Mesendoderm (in vitro differentiated cells): Measurements from ENCODE around the gene B3GNT4.

Source experiments
- DNase-seq: peaks from one replicate; pipeline ENCODE4 v3.0.0; 2013
- H2AK5ac ChIP-seq: 2 replicates; pipeline ENCODE4 v1.6.1; 2013; ENCODE audit warnings: low read length, inconsistent platforms
- H2BK120ac ChIP-seq: 2 replicates; pipeline ENCODE4 v1.6.1; 2013; ENCODE audit warnings: low read depth, mild to moderate bottlenecking, low read length, moderate library complexity, mixed read lengths
- H2BK15ac ChIP-seq: replicated peaks from 2 replicates; pipeline ENCODE4 v1.6.1; 2013; ENCODE audit warnings: low read depth, mild to moderate bottlenecking, moderate library complexity
- H2BK5ac ChIP-seq: 2 replicates; pipeline ENCODE4 v1.6.1; 2013; ENCODE audit warnings: low read length, inconsistent platforms
- H3K18ac ChIP-seq: 2 replicates; pipeline ENCODE4 v1.6.1; 2013; ENCODE audit warnings: mild to moderate bottlenecking, low read length, mixed read lengths
- H3K23ac ChIP-seq: one replicate; pipeline ENCODE4 v1.6.1; 2013; ENCODE audit warnings: low read length
- H3K27ac ChIP-seq: 2 replicates; pipeline ENCODE4 v1.5.1; 2013; ENCODE audit warnings: low read depth, mild to moderate bottlenecking, inconsistent platforms, low read length, moderate library complexity
- H3K27me3 ChIP-seq: 2 replicates; pipeline ENCODE4 v1.6.1; 2013; ENCODE audit warnings: low read length, control low read depth, mild to moderate bottlenecking, inconsistent platforms; ENCODE audit not compliant: insufficient read depth, poor library complexity
- H3K36me3 ChIP-seq: 2 replicates; pipeline ENCODE4 v1.6.1; 2013; ENCODE audit warnings: low read length, inconsistent platforms; ENCODE audit not compliant: control insufficient read depth, insufficient read depth
- H3K4ac ChIP-seq: one replicate; pipeline ENCODE4 v1.6.1; 2013; ENCODE audit warnings: low read depth, mild to moderate bottlenecking, low read length, moderate library complexity
- H3K4me1 ChIP-seq: 2 replicates; pipeline ENCODE4 v1.6.1; 2013; ENCODE audit warnings: low read depth, low read length, inconsistent platforms; ENCODE audit not compliant: control insufficient read depth
- H3K4me2 ChIP-seq: 2 replicates; pipeline ENCODE4 v1.6.1; 2013; ENCODE audit warnings: low read length
- H3K4me3 ChIP-seq: 2 replicates; pipeline ENCODE4 v1.5.1; 2013; ENCODE audit warnings: mild to moderate bottlenecking, low read length
- H3K56ac ChIP-seq: one replicate; pipeline ENCODE4 v1.6.1; 2013; ENCODE audit warnings: low read length
- H3K79me1 ChIP-seq: 2 replicates; pipeline ENCODE4 v1.6.1; 2013; ENCODE audit warnings: low read length, inconsistent platforms
- H3K79me2 ChIP-seq: 2 replicates; pipeline ENCODE4 v1.6.1; 2013; ENCODE audit warnings: mild to moderate bottlenecking, low read length; ENCODE audit not compliant: control insufficient read depth, insufficient read depth
- H3K9ac ChIP-seq: 2 replicates; pipeline ENCODE4 v1.6.1; 2013; ENCODE audit warnings: low read length, inconsistent platforms
- H4K5ac ChIP-seq: one replicate; pipeline ENCODE4 v1.6.1; 2013; ENCODE audit warnings: low read length
- H4K8ac ChIP-seq: one replicate; pipeline ENCODE4 v1.6.1; 2013; ENCODE audit warnings: low read depth, mild to moderate bottlenecking, control low read depth, low read length, moderate library complexity
- WGBS: extraction: QIAGEN DNeasy Blood & Tissue Kit; methylation state at CpG from one replicate; pipeline ENCODE4 v1.1.7; 2013; ENCODE audit warnings: low lambda C conversion rate, missing lambda C conversion rate; ENCODE audit not compliant: insufficient coverage; ENCODE audit errors: extremely low coverage; 5-methylcytosine and 5-hydroxymethylcytosine counted together

Gene B3GNT4

GRCh38 chr12:122183588-122183940 is 19.9 kb upstream of the B3GNT4 start:
- no CpG with 5 or more reads among the region's 10 CpGs for WGBS
- Histone ChIP-seq H3K4me1 (no peaks in the 10 kb centered on the region), H2BK120ac (no peak overlapping the region), H3K36me3 (no peaks in the 10 kb centered on the region), H4K8ac (no peak overlapping the region), H3K18ac (peak overlapping the region; percentile 54), H2BK15ac (no peak overlapping the region), H2AK5ac (no peak overlapping the region), H3K4me2 (no peak overlapping the region), H3K4me3 (no peak overlapping the region), H3K9ac (no peak overlapping the region), H3K79me2 (no peaks in the 10 kb centered on the region), H3K4ac (no peak overlapping the region), H3K56ac (peak overlapping the region; percentile 73), H3K27me3 (peaks cover 3% of the 10 kb centered on the region), H4K5ac (no peak overlapping the region), H3K79me1 (no peaks in the 10 kb centered on the region), H3K27ac (no peak overlapping the region), H2BK5ac (no peak overlapping the region), H3K23ac (no peak overlapping the region)
- DNase-seq: no peak

- no peak overlapping the region for H2AK5ac ChIP-seq
- no peak overlapping the region for H3K23ac ChIP-seq
- no peak overlapping the region for H3K4ac ChIP-seq
- no peak overlapping the region for H4K5ac ChIP-seq
- no peak overlapping the region for H3K18ac ChIP-seq
- no peak overlapping the region for H4K8ac ChIP-seq
- H3K56ac ChIP-seq: no peak overlapping the region
- no peak overlapping the region for H3K27ac ChIP-seq
- H3K27me3 ChIP-seq: peaks cover 3% of the 10 kb centered on the region
- H3K4me2 ChIP-seq: no peak overlapping the region
- H2BK5ac ChIP-seq: no peak overlapping the region
- no peak overlapping the region for H2BK15ac ChIP-seq
- no peak for DNase-seq
- H3K79me2 ChIP-seq: no peaks in the 10 kb centered on the region
- no peak overlapping the region for H2BK120ac ChIP-seq
- H3K4me3 ChIP-seq: no peak overlapping the region
- no peaks in the 10 kb centered on the region for H3K4me1 ChIP-seq
- H3K36me3 ChIP-seq: no peaks in the 10 kb centered on the region
- no CpG with 5 or more reads among the region's 18 CpGs for WGBS
- H3K9ac ChIP-seq: no peak overlapping the region
- H3K79me1 ChIP-seq: no peaks in the 10 kb centered on the region
Measured at GRCh38 chr12:122184517-122184916, 19.0 kb upstream of the B3GNT4 start.

GRCh38 chr12:122185079-122185478 is 18.4 kb upstream of the B3GNT4 start:
- no CpG with 5 or more reads among the region's 7 CpGs for WGBS

GRCh38 chr12:122185494-122186082 is 17.9 kb upstream of the B3GNT4 start:
- no CpG with 5 or more reads among the region's 10 CpGs for WGBS
- H3K56ac ChIP-seq: no peak overlapping the region
- DNase-seq: no peak

More at GRCh38 chr12:122185079-122185478, 18.4 kb upstream of the B3GNT4 start:
- no peak overlapping the region for H3K56ac ChIP-seq
- H3K27ac ChIP-seq: no peak overlapping the region
- H3K4me3 ChIP-seq: no peak overlapping the region
- H3K23ac ChIP-seq: no peak overlapping the region
- no peaks in the 10 kb centered on the region for H3K79me1 ChIP-seq
- no peak overlapping the region for H4K8ac ChIP-seq
- no peaks in the 10 kb centered on the region for H3K79me2 ChIP-seq
- no peak overlapping the region for H3K4me2 ChIP-seq
- H3K36me3 ChIP-seq: no peaks in the 10 kb centered on the region
- no peak overlapping the region for H3K9ac ChIP-seq
- DNase-seq: no peak
- H3K4me1 ChIP-seq: no peaks in the 10 kb centered on the region
- H2BK15ac ChIP-seq: no peak overlapping the region
- H3K27me3 ChIP-seq: peaks cover 3% of the 10 kb centered on the region
- no peak overlapping the region for H3K4ac ChIP-seq
- H2BK5ac ChIP-seq: no peak overlapping the region
- no peak overlapping the region for H4K5ac ChIP-seq
- H2BK120ac ChIP-seq: no peak overlapping the region
- H2AK5ac ChIP-seq: no peak overlapping the region
- no peak overlapping the region for H3K18ac ChIP-seq

GRCh38 chr12:122187466-122187865 is 16.0 kb upstream of the B3GNT4 start:
- Histone ChIP-seq H3K4me3 (no peak overlapping the region), H3K18ac (no peak overlapping the region), H3K4me1 (no peaks in the 10 kb centered on the region), H3K4ac (no peak overlapping the region), H3K79me2 (no peaks in the 10 kb centered on the region), H2AK5ac (no peak overlapping the region), H3K36me3 (no peaks in the 10 kb centered on the region), H3K56ac (no peak overlapping the region), H4K5ac (no peak overlapping the region), H3K27me3 (peaks cover 3% of the 10 kb centered on the region), H2BK5ac (no peak overlapping the region), H3K4me2 (no peak overlapping the region), H3K9ac (no peak overlapping the region), H2BK120ac (no peak overlapping the region), H4K8ac (no peak overlapping the region), H2BK15ac (no peak overlapping the region), H3K23ac (no peak overlapping the region), H3K79me1 (no peaks in the 10 kb centered on the region), H3K27ac (no peak overlapping the region)
- no CpG with 5 or more reads among the region's 12 CpGs for WGBS
- DNase-seq: no peak

More at GRCh38 chr12:122185494-122186082, 17.9 kb upstream of the B3GNT4 start:
- H2BK120ac ChIP-seq: no peak overlapping the region
- no peak overlapping the region for H3K9ac ChIP-seq
- no peaks in the 10 kb centered on the region for H3K79me2 ChIP-seq
- no peaks in the 10 kb centered on the region for H3K36me3 ChIP-seq
- H2AK5ac ChIP-seq: no peak overlapping the region
- no peak overlapping the region for H4K5ac ChIP-seq
- H3K4me3 ChIP-seq: no peak overlapping the region
- no peak overlapping the region for H3K27ac ChIP-seq
- no peak overlapping the region for H2BK15ac ChIP-seq
- H4K8ac ChIP-seq: no peak overlapping the region
- H3K18ac ChIP-seq: no peak overlapping the region
- no peak overlapping the region for H2BK5ac ChIP-seq
- no peak overlapping the region for H3K4ac ChIP-seq
- H3K27me3 ChIP-seq: peaks cover 3% of the 10 kb centered on the region
- no peak overlapping the region for H3K4me2 ChIP-seq
- no peak overlapping the region for H3K23ac ChIP-seq
- H3K4me1 ChIP-seq: no peaks in the 10 kb centered on the region
- H3K79me1 ChIP-seq: no peaks in the 10 kb centered on the region
